Activated T-cell treated with anti-CD3 and anti-CD28 coated beads for 4 hours (primary cell): ENCODE results near the gene SELENOW.
"Not testable (repeated sequence)": the region's sequence is repeated elsewhere in the genome, so short reads cannot be mapped to it uniquely, and the experiment has no call there.

Experiments used
- DNase-seq: peaks from one replicate; pipeline ENCODE4 v3.0.0-alpha.2; 2020

The SELENOW gene

GRCh38 chr19:47756953-47757608 is 21.4 kb upstream of the SELENOW start:
- no peak for DNase-seq

- DNase-seq = no peak
These were observed 20.7 kb upstream of the SELENOW start for GRCh38 chr19:47757617-47758442.

- DNase-seq = no peak
These were observed 20.1 kb upstream of the SELENOW start for GRCh38 chr19:47758443-47758804.

- no peak for DNase-seq
These were observed 17.9 kb upstream of the SELENOW start for GRCh38 chr19:47760632-47760999.

- no peak for DNase-seq
These were observed 16.9 kb upstream of the SELENOW start for GRCh38 chr19:47761566-47761965.

DNA sequence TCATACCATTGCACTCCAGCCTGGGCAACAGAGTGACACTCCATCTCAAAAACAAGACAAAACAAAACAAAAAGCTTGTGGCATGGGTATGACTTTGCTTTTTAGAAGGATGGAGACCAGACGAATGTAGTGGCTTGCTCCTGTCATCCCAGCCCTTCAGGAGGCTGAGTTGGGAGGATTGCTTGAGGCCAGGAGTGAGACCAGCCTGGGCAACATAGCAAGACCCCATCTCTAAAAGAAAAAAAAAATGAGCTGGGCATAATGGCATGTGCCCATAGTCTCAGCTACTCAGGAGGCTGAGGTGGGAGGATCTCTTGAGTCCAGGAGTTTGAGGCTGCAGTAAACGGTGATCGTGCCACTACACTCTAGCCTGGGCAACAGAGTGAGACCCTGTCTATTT is 16.4 kb upstream of the SELENOW start:
- no peak for DNase-seq

DNA sequence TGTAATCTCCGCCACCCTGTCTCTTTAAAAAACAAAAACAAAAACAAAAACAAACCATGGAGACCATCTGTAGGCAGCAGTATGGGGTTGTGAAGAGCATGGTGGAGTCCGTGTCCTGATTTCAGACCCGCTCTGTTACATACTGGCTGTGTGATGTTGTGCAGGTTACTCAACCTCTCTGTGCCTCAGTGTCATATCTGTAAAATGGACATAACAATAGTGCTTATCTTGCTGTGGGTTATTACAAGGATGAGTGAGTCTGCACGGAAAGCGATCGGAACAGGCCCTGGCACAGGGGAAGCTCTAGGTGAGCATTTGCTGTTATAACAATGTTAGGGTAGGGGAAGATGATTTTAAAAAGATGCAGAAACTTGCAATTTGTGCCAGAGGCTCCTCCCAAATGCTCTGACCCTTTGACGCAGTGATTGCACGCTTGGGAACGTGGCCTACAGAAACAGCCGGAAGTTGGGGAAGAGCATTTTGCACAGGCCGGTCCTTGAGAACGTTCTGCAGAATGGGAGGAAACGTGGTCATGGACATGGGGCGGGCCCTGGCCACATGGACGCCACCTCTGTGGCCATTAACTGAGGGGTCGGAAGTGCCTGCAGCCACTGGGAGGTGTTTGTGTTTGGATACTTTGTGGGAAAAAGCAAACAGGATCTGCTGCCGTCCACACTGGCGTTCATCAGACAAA is 15.7 kb upstream of the SELENOW start:
- DNase-seq = no peak

DNA sequence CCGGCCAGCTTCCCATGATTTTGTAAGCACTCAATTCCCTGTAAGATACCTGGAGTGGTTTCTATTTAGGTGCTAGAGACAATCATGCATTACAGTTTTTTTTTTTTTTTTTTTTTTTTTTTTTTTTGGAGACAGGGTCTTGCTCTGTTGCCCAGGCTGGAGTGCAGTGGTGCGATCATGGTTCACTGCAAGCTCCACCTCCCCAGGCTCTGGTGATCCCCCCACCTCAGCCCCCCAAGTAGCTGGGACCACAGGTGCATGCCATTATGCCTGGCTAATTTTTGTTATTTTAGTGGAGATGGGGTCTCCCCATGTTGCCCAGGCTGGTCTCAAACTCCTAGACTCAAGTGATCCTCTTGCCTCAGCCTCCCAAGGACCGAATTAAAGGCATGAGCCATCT is 13.8 kb upstream of the SELENOW start:
- not testable (repeated sequence) for DNase-seq

GRCh38 chr19:47765523-47766358 is 12.8 kb upstream of the SELENOW start:
- no peak for DNase-seq

DNA sequence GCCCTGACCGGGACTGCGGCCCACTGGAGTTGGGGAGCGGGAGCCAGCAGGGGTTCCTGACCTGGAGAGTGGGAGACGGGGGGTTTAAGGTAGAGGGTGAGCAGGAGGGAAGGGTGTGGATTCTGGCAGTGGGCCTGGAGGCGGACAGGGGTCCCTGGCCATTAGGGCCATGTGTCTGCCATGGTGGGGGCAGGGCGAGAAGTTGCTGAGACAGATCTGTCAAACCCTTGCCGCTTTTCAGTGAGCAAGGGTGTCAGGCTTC is 12.2 kb upstream of the SELENOW start:
- DNase-seq = no peak

DNA sequence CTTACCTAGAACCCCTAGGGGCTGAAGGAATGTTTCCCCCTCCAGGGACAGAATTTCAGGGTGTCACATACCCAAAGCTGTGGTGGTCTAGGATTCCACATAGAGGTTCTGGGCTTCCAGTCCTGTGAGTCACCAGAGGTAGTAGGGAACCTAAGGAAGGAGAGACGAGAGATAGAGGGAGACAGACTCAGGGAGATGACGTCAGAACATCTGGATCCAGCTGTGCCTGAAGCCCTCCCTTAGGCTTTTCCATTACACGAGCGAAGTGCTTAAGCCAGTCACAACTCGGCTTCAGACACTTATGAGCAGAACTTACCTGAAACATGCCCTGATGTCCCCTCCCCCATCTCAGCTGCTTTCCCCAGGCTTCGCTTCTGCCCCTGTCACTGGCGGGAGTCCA is 11.8 kb upstream of the SELENOW start:
- no peak for DNase-seq

DNA sequence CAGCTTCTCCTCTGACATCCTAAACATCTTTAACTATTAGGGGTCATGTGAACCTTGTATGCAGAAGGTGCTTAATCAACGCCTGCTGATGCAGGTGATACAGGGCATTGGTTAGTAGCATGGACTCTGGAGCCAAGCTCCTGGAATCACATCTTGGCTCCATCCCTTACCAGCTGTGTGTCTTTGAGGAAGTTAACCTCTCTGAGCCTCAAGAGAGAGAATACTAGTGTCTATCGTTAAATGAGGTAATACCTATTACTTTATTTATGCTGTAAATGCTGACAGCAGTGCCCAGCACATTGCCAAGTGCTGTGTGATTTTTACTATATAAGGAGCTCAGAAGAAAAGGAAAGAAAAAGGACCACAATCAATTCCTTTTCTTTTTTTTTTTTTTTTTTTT is 11.2 kb upstream of the SELENOW start:
- DNase-seq = no peak

DNA sequence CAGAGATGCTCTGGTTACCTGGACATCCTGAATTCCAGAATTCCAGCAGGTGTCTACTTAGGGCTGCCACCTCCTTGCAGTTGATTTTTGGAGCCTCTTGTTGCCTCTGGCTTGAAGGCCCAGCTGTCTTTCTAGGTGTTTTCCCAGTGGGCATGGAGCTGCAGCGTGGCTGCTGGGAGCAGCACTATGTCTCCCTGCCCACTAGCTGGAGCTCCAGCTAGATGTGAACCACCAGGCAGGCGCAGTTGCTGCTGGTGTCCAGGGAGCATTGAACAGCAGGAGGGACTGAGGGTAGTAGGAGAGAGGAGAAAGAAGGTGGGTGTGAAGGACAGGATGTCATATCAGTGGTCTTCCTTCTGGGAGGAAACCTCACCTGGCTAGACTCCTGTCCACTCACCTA is 9.9 kb upstream of the SELENOW start:
- DNase-seq = no peak

GRCh38 chr19:47769534-47769933 is 9.0 kb upstream of the SELENOW start:
- DNase-seq = no peak

- not testable (repeated sequence) for DNase-seq
These were observed 7.2 kb upstream of the SELENOW start for GRCh38 chr19:47771291-47771690.

DNA sequence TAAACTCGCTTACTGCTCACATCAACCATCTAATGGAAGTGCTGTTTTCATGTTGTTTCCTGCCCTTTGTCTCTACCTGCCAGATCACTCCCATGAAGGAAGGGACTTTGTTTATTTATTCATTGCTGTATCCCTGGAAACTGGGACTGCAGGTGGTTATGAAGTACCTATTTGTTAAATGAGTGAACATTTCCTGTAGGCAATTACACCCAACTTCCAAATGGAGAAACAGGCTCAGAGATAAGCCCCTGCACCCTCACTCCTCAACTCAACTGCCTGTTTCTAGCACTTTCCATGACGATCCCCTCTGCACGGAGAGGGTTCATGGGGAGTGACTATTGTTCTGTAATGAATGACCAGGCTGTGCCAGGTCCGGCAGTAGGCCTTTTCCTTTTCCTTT is 1.9 kb upstream of the SELENOW start:
- no peak for DNase-seq

DNA sequence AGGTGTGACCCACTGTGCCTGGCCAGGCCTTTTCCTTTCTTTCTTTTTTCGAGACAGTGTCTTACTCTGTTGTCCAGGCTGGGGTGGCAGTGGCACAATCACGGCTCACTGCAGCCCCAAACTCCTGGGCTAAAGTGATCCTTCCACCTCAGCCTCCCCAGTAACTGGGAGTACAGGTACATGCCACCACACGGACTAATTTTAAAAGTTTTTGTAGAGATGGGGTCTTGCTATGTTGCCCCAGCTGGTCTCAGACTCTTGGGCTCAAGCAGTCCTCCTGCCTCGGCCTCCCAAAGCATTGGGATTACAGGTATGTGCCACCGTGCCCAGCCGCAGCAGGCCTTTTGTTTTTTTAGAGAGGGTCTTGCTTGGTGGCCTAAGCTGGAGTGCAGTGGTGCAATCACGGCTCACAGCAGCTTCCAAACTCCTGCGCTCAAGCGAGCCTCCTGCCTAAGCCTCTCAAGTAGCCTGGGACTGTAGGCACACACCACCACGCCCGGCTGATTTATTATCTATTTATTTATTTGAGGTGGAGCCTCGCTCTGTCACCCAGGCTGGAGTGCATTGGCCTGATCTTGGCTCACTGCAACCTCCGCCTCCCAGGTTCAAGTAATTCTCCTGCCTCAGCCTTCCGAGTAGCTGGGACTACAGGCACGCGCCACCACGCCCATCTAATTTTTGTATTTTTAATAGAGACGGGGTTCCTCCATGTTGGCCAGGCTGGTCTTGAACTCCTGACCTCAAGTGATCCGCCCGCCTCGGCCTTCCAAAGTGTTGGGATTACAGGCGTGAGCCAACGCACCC is 1.1 kb upstream of the SELENOW start:
- not testable (repeated sequence) for DNase-seq

GRCh38 chr19:47778954-47779351 is 450 bp downstream of the SELENOW start:
- DNase-seq = peak; percentile 9

DNA sequence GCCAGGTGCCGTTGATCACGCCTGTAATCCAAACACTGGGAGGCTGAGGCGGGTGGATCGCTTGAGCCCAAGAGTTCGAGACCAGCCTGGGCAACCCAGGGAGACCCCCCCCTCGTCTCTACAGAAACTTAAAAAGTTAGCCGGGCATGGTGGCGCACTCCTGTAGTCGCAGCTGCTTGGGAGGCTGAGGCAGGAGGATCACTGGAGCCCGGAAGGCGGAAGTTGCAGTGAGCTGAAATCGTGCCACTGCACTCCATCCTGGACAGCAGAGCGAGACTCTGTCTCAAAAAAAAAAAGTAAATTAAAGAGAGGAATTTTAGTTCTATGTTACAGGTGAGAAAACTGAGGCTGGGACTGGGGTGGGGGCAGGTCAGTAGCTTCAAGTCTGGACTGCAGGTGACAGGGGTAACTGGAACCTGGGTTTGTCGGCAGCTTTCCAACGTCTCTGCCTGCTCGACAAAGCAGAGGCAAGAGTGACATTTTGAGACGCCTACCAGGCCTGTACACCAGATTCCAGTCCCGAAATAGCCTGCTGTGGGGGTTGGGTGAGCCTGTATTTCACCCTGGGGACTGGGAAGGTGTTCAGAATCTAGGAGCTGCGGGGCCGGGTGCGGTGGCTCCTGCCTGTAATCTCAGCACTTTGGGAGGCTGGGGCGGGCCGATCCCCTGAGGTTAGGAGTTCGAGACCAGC is 1.2 kb downstream of the SELENOW start:
- DNase-seq = no peak

DNA sequence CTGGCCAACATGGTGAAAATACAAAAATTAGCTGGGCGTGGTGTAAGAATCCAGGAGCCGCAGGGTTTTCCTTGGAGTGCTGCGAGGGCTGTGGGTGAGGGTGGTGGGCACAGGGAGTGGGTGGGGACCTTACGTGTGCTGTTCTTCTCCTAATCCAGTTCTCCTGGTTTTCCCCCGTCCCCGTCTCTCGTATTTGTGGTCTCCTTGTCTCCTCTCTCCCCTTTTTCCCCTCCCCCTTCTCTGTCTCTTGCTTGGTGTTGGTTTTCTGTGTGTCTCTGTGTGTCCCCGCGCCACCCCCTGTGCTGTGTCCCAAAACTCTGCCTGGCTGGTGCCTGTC is 1.7 kb downstream of the SELENOW start:
- DNase-seq = no peak

DNA sequence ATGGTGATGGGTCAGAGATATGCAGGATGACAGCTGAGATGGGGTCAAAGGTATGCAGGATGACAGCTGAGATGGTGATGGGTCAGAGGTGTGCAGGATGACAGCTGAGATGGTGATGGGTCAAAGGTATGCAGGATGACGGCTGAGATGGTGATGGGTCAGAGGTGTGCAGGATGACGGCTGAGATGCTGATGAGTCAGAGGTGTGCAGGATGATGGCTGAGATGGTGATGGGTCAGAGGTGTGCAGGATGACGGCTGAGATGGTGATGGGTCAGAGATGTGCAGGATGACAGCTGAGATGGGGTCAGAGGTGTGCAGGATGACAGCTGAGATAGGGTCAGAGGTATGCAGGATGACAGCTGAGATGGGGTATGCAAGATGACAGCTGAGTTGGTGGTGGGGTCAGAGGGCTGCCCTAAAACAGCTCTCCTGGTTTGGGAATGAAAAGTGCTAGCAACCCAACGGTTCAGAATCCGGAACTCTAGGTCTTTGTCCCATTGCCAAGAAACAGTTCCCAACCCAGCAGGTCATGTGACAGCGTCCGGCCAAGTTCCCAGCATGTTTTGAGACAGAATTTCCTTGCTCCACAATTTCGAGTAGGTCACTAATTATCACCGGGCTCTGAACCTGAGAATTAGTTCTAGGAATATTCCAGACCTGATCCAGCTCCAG is 3.2 kb downstream of the SELENOW start:
- DNase-seq = no peak

DNA sequence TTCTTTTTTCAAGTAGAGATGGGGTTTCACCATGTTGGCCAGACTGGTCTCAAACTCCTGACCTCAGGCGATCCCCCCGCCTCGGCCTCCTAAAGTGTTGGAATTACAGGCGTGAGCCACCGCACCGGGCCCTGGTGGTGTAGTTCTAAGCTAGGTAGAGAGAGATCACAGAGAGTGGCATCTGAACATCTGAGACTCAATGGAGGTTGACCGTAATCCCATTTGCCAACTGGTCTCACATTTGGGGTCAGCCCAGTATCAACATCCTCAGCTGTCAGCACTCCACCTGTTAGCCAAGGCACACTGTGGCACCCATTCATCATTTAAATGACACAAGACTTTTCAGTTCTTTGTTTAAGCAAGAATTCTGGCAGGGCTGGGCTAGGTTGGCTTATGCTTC is 8.1 kb downstream of the SELENOW start:
- no peak for DNase-seq
